SK-N-SH (cell line): ENCODE results near the gene IL1RAP. TPM values are rescaled to one million over a fixed set of nuclear protein-coding genes. Genes with fewer than 3 reads are reported as not detected.

Experiments
- CTCF ChIA-PET: fragments of 300-600, 350-600 bp; formaldehyde crosslinking; extraction: SDS; loops from one replicate; lab custom pipeline; 2021; lab: Yijun Ruan, JAX
- POLR2A ChIA-PET: fragments of 350-600 bp; sonication (Branson Sonifier 250); formaldehyde crosslinking; extraction: SDS; loops from one replicate; lab custom pipeline; 2020; ENCODE audit warnings: antibody characterized with exemption, inconsistent platforms; lab: Yijun Ruan, JAX
- DNase-seq: peaks from one replicate; pipeline ENCODE4 v3.0.0; 2012
- H2AFZ ChIP-seq: fragments of 200-600 bp; sonication (generic); 2 replicates; pipeline ENCODE4 v1.8.1; 2016; ENCODE audit warnings: antibody characterized with exemption, mild to moderate bottlenecking, low read depth
- H3F3A ChIP-seq: fragments of 200-600 bp; sonication (generic); replicated peaks from 2 replicates; pipeline ENCODE3; 2016; ENCODE audit warnings: antibody characterized with exemption, mild to moderate bottlenecking; ENCODE audit not compliant: insufficient read depth
- H3K27ac ChIP-seq, 2 experiments: fragments of 200-500 bp in 1 of 2; fragments of 200-600 bp in 1 of 2; sonication (Bioruptor generic) in 1 of 2; sonication (generic), shearing (Covaris generic) in 1 of 2; 2 replicates each; pipeline versions ENCODE4 v1.5.1 to v1.6.1; 2014 to 2016; ENCODE audit warnings: low read depth in 2 of 2, inconsistent platforms in 1 of 2, low read length in 1 of 2, mild to moderate bottlenecking in 1 of 2, mixed read lengths in 1 of 2
- H3K27me3 ChIP-seq: fragments of 200-600 bp; sonication (generic), shearing (Covaris generic); 2 replicates; pipeline ENCODE4 v1.6.1; 2016; ENCODE audit warnings: mixed run types; ENCODE audit not compliant: insufficient read depth
- H3K36me3 ChIP-seq, 2 experiments: fragments of 200-500 bp in 1 of 2; fragments of 200-600 bp in 1 of 2; sonication (Bioruptor generic) in 1 of 2; sonication (generic) in 1 of 2; replicated peaks in 1 of 2; 2 replicates each; pipeline versions ENCODE3 to v1.5.1; 2014 to 2016; ENCODE audit warnings: low read length in 1 of 2, mild to moderate bottlenecking in 1 of 2; ENCODE audit not compliant: insufficient read depth in 2 of 2, control insufficient read depth in 1 of 2
- H3K4me1 ChIP-seq, 2 experiments: fragments of 200-500 bp in 1 of 2; fragments of 200-600 bp in 1 of 2; sonication (Bioruptor generic) in 1 of 2; sonication (generic), shearing (Covaris generic) in 1 of 2; 2 replicates each; pipeline versions ENCODE4 v1.5.1 to v1.6.1; 2014 to 2016; ENCODE audit warnings: low read depth in 1 of 2, low read length in 1 of 2, mixed run types in 1 of 2; ENCODE audit not compliant: insufficient read depth in 2 of 2, control insufficient read depth in 1 of 2
- H3K4me2 ChIP-seq: fragments of 200-600 bp; sonication (generic), shearing (Covaris generic); 2 replicates; pipeline ENCODE4 v1.6.1; 2017; ENCODE audit warnings: mixed run types
- H3K4me3 ChIP-seq, 2 experiments: fragments of 200-500 bp in 1 of 2; fragments of 200-600 bp in 1 of 2; sonication (Bioruptor generic) in 1 of 2; sonication (generic), shearing (Covaris generic) in 1 of 2; 2 replicates each; pipeline versions ENCODE4 v1.5.1 to v1.8.1; 2014 to 2016; ENCODE audit warnings: low read depth in 2 of 2, inconsistent platforms in 1 of 2, low read length in 1 of 2, mild to moderate bottlenecking in 1 of 2, mixed read lengths in 1 of 2, moderate library complexity in 1 of 2
- H3K79me2 ChIP-seq: fragments of 200-600 bp; sonication (generic); 2 replicates; pipeline ENCODE4 v1.8.1; 2017; ENCODE audit warnings: mild to moderate bottlenecking; ENCODE audit not compliant: insufficient read depth
- H3K9ac ChIP-seq: fragments of 200-600 bp; sonication (generic); 2 replicates; pipeline ENCODE4 v1.6.1; 2017; ENCODE audit warnings: mixed run types
- H3K9me2 ChIP-seq: fragments of 200-600 bp; sonication (generic); 2 replicates; pipeline ENCODE4 v1.6.1; 2017; ENCODE audit warnings: mixed run types
- H3K9me3 ChIP-seq: fragments of 200-600 bp; sonication (generic); 2 replicates; pipeline ENCODE4 v1.6.1; 2017; ENCODE audit warnings: mixed run types, mild to moderate bottlenecking, moderate library complexity
- H4K20me1 ChIP-seq: fragments of 200-600 bp; sonication (generic); 2 replicates; pipeline ENCODE4 v1.6.1; 2017; ENCODE audit warnings: mild to moderate bottlenecking, mixed run types; ENCODE audit not compliant: insufficient read depth
- ELF1 ChIP-seq: IDR thresholded peaks from 2 replicates; pipeline ENCODE4 v1.4.0; 2012
- EZH2phosphoT487 ChIP-seq: fragments of 200-600 bp; sonication (generic); IDR thresholded peaks from 2 replicates; pipeline ENCODE4 v1.6.1; 2017; ENCODE audit warnings: low read depth, mixed run types, mild to moderate bottlenecking, antibody characterized with exemption, moderate library complexity, borderline replicate concordance
- FOSL2 ChIP-seq: IDR thresholded peaks from 2 replicates; pipeline ENCODE4 v1.4.0; 2012; ENCODE audit warnings: low read depth, mild to moderate bottlenecking, moderate library complexity, borderline replicate concordance
- FOXJ3 ChIP-seq: sonication (generic); formaldehyde crosslinking; IDR thresholded peaks from 2 replicates; pipeline ENCODE4 v1.5.1; 2020; ENCODE audit warnings: mild to moderate bottlenecking, missing genetic modification reagents
- FOXM1 ChIP-seq: IDR thresholded peaks from 2 replicates; pipeline ENCODE4 v1.4.0; 2012; ENCODE audit warnings: low read depth, mild to moderate bottlenecking
- GATA2 ChIP-seq: sonication (generic); formaldehyde crosslinking; IDR thresholded peaks from 2 replicates; pipeline ENCODE4 v1.5.0; 2020; ENCODE audit warnings: mild to moderate bottlenecking, missing genetic modification reagents
- JUND ChIP-seq: IDR thresholded peaks from 2 replicates; pipeline ENCODE4 v1.4.0; 2012
- MXI1 ChIP-seq: IDR thresholded peaks from 2 replicates; pipeline ENCODE4 v1.6.1; 2012; ENCODE audit warnings: mild to moderate bottlenecking, low read depth, low read length, improper control_type of control experiment
- RCOR1 ChIP-seq: fragments of 150-350 bp; IDR thresholded peaks from 2 replicates; pipeline ENCODE4 v1.6.1; 2017; ENCODE audit warnings: antibody characterized with exemption, low read length
- SMC3 ChIP-seq: IDR thresholded peaks from 2 replicates; pipeline ENCODE4 v1.6.1; 2012; ENCODE audit warnings: low read depth, low read length, improper control_type of control experiment
- YY1 ChIP-seq: IDR thresholded peaks from 2 replicates; pipeline ENCODE4 v1.4.0; 2012; ENCODE audit warnings: low read depth, mild to moderate bottlenecking
- WGBS: methylation state at CpG from one replicate; pipeline ENCODE4 v1.1.6; 2017; ENCODE audit warnings: low lambda C conversion rate; 5-methylcytosine and 5-hydroxymethylcytosine counted together
- polyA plus RNA-seq, 3 experiments: library from polyadenylated mRNA; depleted of rRNA; stranded (reverse); fragments of >200 nt; gene quantifications; 2 replicates each; pipeline ENCODE4 v1.2.3, GENCODE V29; 2012
- TF ChIP-seq, protein P1 (sequence below): IDR thresholded peaks from 2 replicates; pipeline ENCODE4 v1.4.0; 2012; ENCODE audit warnings: low read depth, borderline replicate concordance

IL1RAP gene
- polyA plus RNA-seq, 1 of the 3 experiments (the other 2 are of a cell fraction), result 7.6 TPM

GRCh38 chr3:190548031-190548656 lies 34.3 kb downstream of the IL1RAP start:
- TF ChIP-seq FOXM1, result no peak
- no peak for TF ChIP-seq YY1
- TF ChIP-seq GATA2, result no peak
- no peak for TF ChIP-seq FOXJ3 (CRISPR knock-in tag)
- TF ChIP-seq, protein P1, sequence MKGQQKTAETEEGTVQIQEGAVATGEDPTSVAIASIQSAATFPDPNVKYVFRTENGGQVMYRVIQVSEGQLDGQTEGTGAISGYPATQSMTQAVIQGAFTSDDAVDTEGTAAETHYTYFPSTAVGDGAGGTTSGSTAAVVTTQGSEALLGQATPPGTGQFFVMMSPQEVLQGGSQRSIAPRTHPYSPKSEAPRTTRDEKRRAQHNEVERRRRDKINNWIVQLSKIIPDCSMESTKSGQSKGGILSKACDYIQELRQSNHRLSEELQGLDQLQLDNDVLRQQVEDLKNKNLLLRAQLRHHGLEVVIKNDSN, result no peak
- TF ChIP-seq FOSL2, result no peak
- no peak for TF ChIP-seq RCOR1
- TF ChIP-seq MXI1, result no peak
- TF ChIP-seq SMC3, result no peak
- no peak for TF ChIP-seq ELF1
- no peak overlapping the region for H3K4me3 ChIP-seq
- H3K4me1 ChIP-seq, result peaks cover 0 to 15% of the 10 kb centered on the region in 2 experiments; a peak in 1 of 4 replicates
- H3K36me3 ChIP-seq, result peaks cover 0 to 3% of the 10 kb centered on the region in 2 experiments
- no peak overlapping the region for H3K4me2 ChIP-seq
- ChIA-PET CTCF (no interaction called here), POLR2A (no interaction called here)
- no peaks in the 10 kb centered on the region for H4K20me1 ChIP-seq
- H3K79me2 ChIP-seq, result no peaks in the 10 kb centered on the region
- WGBS, result 39% methylated on average over 2 of the region's 2 CpGs
- H3K9me2 ChIP-seq, result no peaks in the 10 kb centered on the region
- no peak overlapping the region for H3K9ac ChIP-seq
- no peaks in the 10 kb centered on the region for H3K27me3 ChIP-seq
- no peak overlapping the region for H3K27ac ChIP-seq
- H2AFZ ChIP-seq, result no peak overlapping the region
- DNase-seq, result no peak
- H3K9me3 ChIP-seq, result no peaks in the 10 kb centered on the region
- H3F3A ChIP-seq, result no peaks in the 10 kb centered on the region

- no peaks in the 10 kb centered on the region for H3K27me3 ChIP-seq
- H3K79me2 ChIP-seq, result no peaks in the 10 kb centered on the region
- H3K36me3 ChIP-seq, result peaks cover 0 to 3% of the 10 kb centered on the region in 2 experiments
- POLR2A ChIA-PET, result no interaction called here
- no peak overlapping the region for H3K4me3 ChIP-seq
- no peak overlapping the region for H3K9ac ChIP-seq
- H3K4me2 ChIP-seq, result no peak overlapping the region
- TF ChIP-seq JUND (no peak), EZH2phosphoT487 (no peak)
- H3K4me1 ChIP-seq, result no peaks in the 10 kb centered on the region
- no peaks in the 10 kb centered on the region for H3F3A ChIP-seq
- H4K20me1 ChIP-seq, result no peaks in the 10 kb centered on the region
- CTCF ChIA-PET, result no interaction called here
- no peak overlapping the region for H3K27ac ChIP-seq
- H3K9me3 ChIP-seq, result no peaks in the 10 kb centered on the region
- no peak overlapping the region for H2AFZ ChIP-seq
- no peak for DNase-seq
- no peaks in the 10 kb centered on the region for H3K9me2 ChIP-seq
These were observed 38.1 kb downstream of the IL1RAP start for GRCh38 chr3:190552021-190552420.
